Body of pancreas (tissue), 4 donors: Measurements from ENCODE around the gene HOXC4.

Experiments used
- POLR2A ChIP-seq, 3 donors: fragments of 450-650 bp; IDR thresholded peaks; one replicate each; pipeline ENCODE4 v1.6.1; 2016; ENCODE audit warnings: antibody characterized with exemption in 3 of 3, mild to moderate bottlenecking in 2 of 3
- TF ChIP-seq, protein P1 (sequence below), 7 experiments: fragments of 450-650 bp in 4 of 7; fragments of 200-600 bp in 3 of 7; sonication (generic) in 3 of 7; IDR thresholded peaks; one replicate each; pipeline ENCODE4 v1.5.1; 2016 to 2019; ENCODE audit warnings: antibody characterized with exemption in 7 of 7

DNA sequence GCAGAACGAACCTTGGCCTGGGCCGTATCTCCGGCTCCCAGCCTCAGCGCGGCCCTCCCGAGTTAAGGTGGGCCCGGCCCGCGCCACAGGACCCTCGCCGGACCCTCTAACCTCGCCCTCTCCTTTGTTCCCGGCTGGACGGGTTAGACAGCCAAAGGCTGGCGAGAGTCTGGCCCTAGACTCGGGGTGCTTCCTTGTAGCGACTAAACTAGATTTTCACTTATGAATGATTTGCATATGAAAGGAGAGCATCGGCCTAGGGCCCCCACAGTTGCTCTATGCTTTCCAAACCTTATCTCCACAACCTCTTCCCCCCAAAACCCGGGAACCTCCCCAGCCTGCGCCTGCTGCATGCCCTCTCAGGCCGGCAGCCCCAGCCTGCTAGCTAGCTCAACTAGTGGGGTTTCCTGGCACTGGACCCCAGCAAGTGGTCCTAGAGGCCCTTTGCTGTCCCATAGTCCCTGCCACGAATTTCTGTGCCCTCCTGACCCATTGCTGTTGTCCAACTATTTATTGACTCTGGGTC, 18.8 kb upstream of the HOXC4 start:
- TF ChIP-seq, protein P1, sequence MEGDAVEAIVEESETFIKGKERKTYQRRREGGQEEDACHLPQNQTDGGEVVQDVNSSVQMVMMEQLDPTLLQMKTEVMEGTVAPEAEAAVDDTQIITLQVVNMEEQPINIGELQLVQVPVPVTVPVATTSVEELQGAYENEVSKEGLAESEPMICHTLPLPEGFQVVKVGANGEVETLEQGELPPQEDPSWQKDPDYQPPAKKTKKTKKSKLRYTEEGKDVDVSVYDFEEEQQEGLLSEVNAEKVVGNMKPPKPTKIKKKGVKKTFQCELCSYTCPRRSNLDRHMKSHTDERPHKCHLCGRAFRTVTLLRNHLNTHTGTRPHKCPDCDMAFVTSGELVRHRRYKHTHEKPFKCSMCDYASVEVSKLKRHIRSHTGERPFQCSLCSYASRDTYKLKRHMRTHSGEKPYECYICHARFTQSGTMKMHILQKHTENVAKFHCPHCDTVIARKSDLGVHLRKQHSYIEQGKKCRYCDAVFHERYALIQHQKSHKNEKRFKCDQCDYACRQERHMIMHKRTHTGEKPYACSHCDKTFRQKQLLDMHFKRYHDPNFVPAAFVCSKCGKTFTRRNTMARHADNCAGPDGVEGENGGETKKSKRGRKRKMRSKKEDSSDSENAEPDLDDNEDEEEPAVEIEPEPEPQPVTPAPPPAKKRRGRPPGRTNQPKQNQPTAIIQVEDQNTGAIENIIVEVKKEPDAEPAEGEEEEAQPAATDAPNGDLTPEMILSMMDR (IDR thresholded peaks at IDR 0.05) = no peak
- TF ChIP-seq POLR2A (IDR thresholded peaks at IDR 0.05) = no peak
